Activated CD8-positive, alpha-beta memory T cell treated with anti-CD3 and anti-CD28 coated beads for 1 hour (primary cell): ENCODE data around the gene ARID2.

Source experiments
- DNase-seq, 2 donors: peaks; one replicate each; pipeline ENCODE4 v3.0.0-alpha.2; 2020; ENCODE audit warnings: low read depth in 1 of 2; ENCODE audit errors: extremely low read depth in 1 of 2

ARID2 gene

GRCh38 chr12:45762185-45763110, 32.9 kb downstream of the ARID2 start:
- DNase-seq = no peak

- no peak for DNase-seq
Observed at GRCh38 chr12:45763381-45763780, 33.9 kb downstream of the ARID2 start.

- DNase-seq = no peak
Observed at GRCh38 chr12:45768194-45768593, 38.7 kb downstream of the ARID2 start.

- no peak for DNase-seq
Observed at GRCh38 chr12:45773747-45774146, 44.2 kb downstream of the ARID2 start.

GRCh38 chr12:45774508-45775162, 45.1 kb downstream of the ARID2 start:
- no peak for DNase-seq

- DNase-seq = no peak
Observed at GRCh38 chr12:45775465-45775864, 46.0 kb downstream of the ARID2 start.

- no peak for DNase-seq
Observed at GRCh38 chr12:45775964-45776363, 46.5 kb downstream of the ARID2 start.

GRCh38 chr12:45779936-45780335, 50.4 kb downstream of the ARID2 start:
- DNase-seq = no peak

GRCh38 chr12:45781080-45781479, 51.6 kb downstream of the ARID2 start:
- no peak for DNase-seq

- DNase-seq = no peak
Observed at GRCh38 chr12:45785315-45785714, 55.8 kb downstream of the ARID2 start.

- DNase-seq = no peak
Observed at GRCh38 chr12:45789025-45789424, 59.5 kb downstream of the ARID2 start.

GRCh38 chr12:45794422-45794821, 64.9 kb downstream of the ARID2 start:
- no peak for DNase-seq

- DNase-seq = no peak
Observed at GRCh38 chr12:45801625-45802024, 72.1 kb downstream of the ARID2 start.

GRCh38 chr12:45803111-45803510, 73.6 kb downstream of the ARID2 start:
- DNase-seq = no peak

GRCh38 chr12:45816652-45817051, 87.1 kb downstream of the ARID2 start:
- no peak for DNase-seq

GRCh38 chr12:45827974-45828373, 98.5 kb downstream of the ARID2 start:
- no peak for DNase-seq

GRCh38 chr12:45828402-45828801, 98.9 kb downstream of the ARID2 start:
- DNase-seq = no peak

- no peak for DNase-seq
Observed at GRCh38 chr12:45831590-45831989, 102.1 kb downstream of the ARID2 start.

GRCh38 chr12:45833401-45833800, 103.9 kb downstream of the ARID2 start:
- DNase-seq = no peak

GRCh38 chr12:45834809-45835208, 105.3 kb downstream of the ARID2 start:
- no peak for DNase-seq

GRCh38 chr12:45839917-45840316, 110.4 kb downstream of the ARID2 start:
- DNase-seq = no peak

GRCh38 chr12:45849289-45849688, 119.8 kb downstream of the ARID2 start:
- no peak for DNase-seq
